B cell (primary cell): ENCODE results near the gene SYNC. TPM values are rescaled to one million over a fixed set of nuclear protein-coding genes. Genes with fewer than 3 reads are reported as not detected.

Source experiments
- ATAC-seq: fragments of 200-7000 bp; cut with Tn5 transposase; one replicate; pipeline ENCODE4 v1.10.0; 2021; ENCODE audit warnings: low read depth, mild to moderate bottlenecking, moderate number of reproducible peaks, moderate library complexity
- CTCF ChIA-PET: fragments of 350-600 bp; sonication (Branson Sonifier 250); formaldehyde crosslinking; loops from one replicate; lab custom pipeline; 2021; ENCODE audit warnings: antibody characterized with exemption, inconsistent platforms; lab: Charles Lee
- POLR2A ChIA-PET: fragments of 350-600 bp; sonication (Branson Sonifier 250); formaldehyde crosslinking; loops from one replicate; lab custom pipeline; 2021; ENCODE audit warnings: antibody characterized with exemption; lab: Charles Lee
- DNase-seq: peaks from one replicate; pipeline ENCODE4 v3.0.0; 2013
- H2AFZ ChIP-seq: 2 replicates; pipeline ENCODE4 v1.6.1; 2012; ENCODE audit warnings: mild to moderate bottlenecking, low read depth, low read length; ENCODE audit not compliant: insufficient read depth, poor library complexity, severe bottlenecking
- H3K27ac ChIP-seq, 2 donors: 1 replicate in 1 of 2; 2 replicates in 1 of 2; pipeline ENCODE4 v1.5.1; 2012 to 2013; ENCODE audit warnings: low read length in 2 of 2, mild to moderate bottlenecking in 2 of 2, moderate library complexity in 1 of 2
- H3K27me3 ChIP-seq, 4 experiments: fragments of 200-600 bp in 1 of 4; sonication (generic) in 1 of 4; replicated peaks in 1 of 4; 1 replicate in 2 of 4; 2 replicates in 2 of 4; pipeline versions ENCODE4 v1.6.1 to v1.7.0; 2013 to 2016; ENCODE audit warnings: low read length in 3 of 4, mild to moderate bottlenecking in 2 of 4, mixed read lengths in 1 of 4, moderate library complexity in 1 of 4; ENCODE audit not compliant: insufficient read depth in 4 of 4, control insufficient read depth in 3 of 4; ENCODE audit errors: control extremely low read depth in 1 of 4
- H3K36me3 ChIP-seq, 2 experiments: replicated peaks in 1 of 2; 1 replicate in 1 of 2; 2 replicates in 1 of 2; pipeline versions ENCODE4 v1.6.1 to v1.7.1; 2013; ENCODE audit warnings: low read length in 1 of 2; ENCODE audit not compliant: insufficient read depth in 2 of 2, control insufficient read depth in 1 of 2; ENCODE audit errors: control extremely low read depth in 1 of 2, extremely low read depth in 1 of 2
- H3K4me1 ChIP-seq, 2 donors: fragments of 200-600 bp in 1 of 2; sonication (generic) in 1 of 2; 1 replicate in 1 of 2; 2 replicates in 1 of 2; pipeline versions ENCODE4 v1.5.1 to v1.6.1; 2013 to 2017; ENCODE audit warnings: low read length in 2 of 2; ENCODE audit not compliant: control insufficient read depth in 2 of 2, insufficient read depth in 2 of 2
- H3K4me2 ChIP-seq: replicated peaks from 2 replicates; pipeline ENCODE3; 2012; ENCODE audit warnings: mild to moderate bottlenecking, low read depth, low read length; ENCODE audit not compliant: poor library complexity, severe bottlenecking
- H3K4me3 ChIP-seq, 5 experiments: fragments of 200-600 bp in 1 of 5; sonication (generic) in 1 of 5; 1 replicate in 3 of 5; 2 replicates in 2 of 5; pipeline versions ENCODE4 v1.5.1 to v1.7.0; 2011 to 2016; ENCODE audit warnings: low read length in 4 of 5, mild to moderate bottlenecking in 4 of 5, low read depth in 2 of 5, control low read depth in 1 of 5, moderate library complexity in 1 of 5; ENCODE audit not compliant: insufficient read depth in 1 of 5; ENCODE audit errors: control extremely low read depth in 1 of 5, extremely low read depth in 1 of 5
- H3K79me2 ChIP-seq: fragments of 200-600 bp; sonication (generic); one replicate; pipeline ENCODE4 v1.6.0; 2016; ENCODE audit warnings: low read length; ENCODE audit not compliant: control insufficient read depth, insufficient read depth
- H3K9ac ChIP-seq: fragments of 200-600 bp; sonication (generic); 2 replicates; pipeline ENCODE4 v1.6.1; 2017; ENCODE audit warnings: mild to moderate bottlenecking, low read length, moderate library complexity
- H3K9me3 ChIP-seq, 3 donors: one replicate each; pipeline versions ENCODE4 v1.6.1 to v1.7.1; 2013; ENCODE audit warnings: low read length in 2 of 3; ENCODE audit not compliant: control insufficient read depth in 2 of 3, insufficient read depth in 1 of 3; ENCODE audit errors: control extremely low read depth in 1 of 3
- H4K20me1 ChIP-seq: 2 replicates; pipeline ENCODE4 v1.6.0; 2012; ENCODE audit warnings: mild to moderate bottlenecking, low read length; ENCODE audit not compliant: insufficient read depth, control insufficient read depth, poor library complexity, severe bottlenecking
- H3K27ac Mint-ChIP-seq: one replicate; pipeline ENCODE4 v1.8.0; 2021; ENCODE audit warnings: mixed read lengths
- H3K27me3 Mint-ChIP-seq: one replicate; pipeline ENCODE4 v1.8.0; 2021; ENCODE audit warnings: mixed read lengths
- H3K4me1 Mint-ChIP-seq: one replicate; pipeline ENCODE4 v1.8.0; 2021; ENCODE audit warnings: mixed read lengths
- H3K4me3 Mint-ChIP-seq: one replicate; pipeline ENCODE4 v1.8.0; 2021; ENCODE audit warnings: mixed read lengths
- H3K9me3 Mint-ChIP-seq: one replicate; pipeline ENCODE4 v1.8.0; 2022; ENCODE audit warnings: mixed read lengths; ENCODE audit not compliant: insufficient read depth
- EZH2 ChIP-seq: IDR thresholded peaks from 2 replicates; pipeline ENCODE4 v1.6.1; 2012; ENCODE audit warnings: borderline replicate concordance, low read depth, mild to moderate bottlenecking, moderate library complexity, low read length; ENCODE audit not compliant: insufficient read depth, poor library complexity, severe bottlenecking
- WGBS: methylation state at CpG from one replicate; pipeline ENCODE4 v1.1.5; 2013; ENCODE audit warnings: missing lambda C conversion rate; ENCODE audit not compliant: insufficient coverage; 5-methylcytosine and 5-hydroxymethylcytosine counted together
- intact Hi-C: fragments of 100-400 bp; cut with micrococcal nuclease; formaldehyde crosslinking; loops from one replicate; pipeline ENCODE4 v1.10.0; 2022
- polyA plus RNA-seq: library from polyadenylated mRNA; depleted of rRNA; stranded (reverse); fragments of >200 nt; gene quantifications from 2 replicates; pipeline ENCODE4 v1.2.3, GENCODE V29; 2012
- total RNA-seq, 2 donors: library from RNA; stranded (reverse); fragments of 120-200 nt in 1 of 2; gene quantifications; 1 replicate in 1 of 2; 2 replicates in 1 of 2; pipeline versions ENCODE4 v1.2.3 to v1.2.4, GENCODE V29; 2013 to 2022
- TF ChIP-seq, protein P1 (sequence below): fragments of 200-600 bp; IDR thresholded peaks from one replicate; pipeline ENCODE4 v1.8.0; 2022; ENCODE audit warnings: antibody characterized with exemption, mild to moderate bottlenecking

The SYNC gene
- total and polyA plus RNA-seq, 2 donors (not counting 1 experiment from before 2014, with no cell fraction given) = not detected

GRCh38 chr1:32696041-32696440 is 6.5 kb downstream of the SYNC start:
- Histone ChIP-seq H3K4me1 (peaks cover 0 to 3% of the 10 kb centered on the region in 2 donors), H3K4me2 (no peak overlapping the region), H3K79me2 (no peaks in the 10 kb centered on the region), H3K27ac (no peak overlapping the region), H3K9me3 (no peaks in the 10 kb centered on the region), H4K20me1 (no peaks in the 10 kb centered on the region), H2AFZ (no peak overlapping the region), H3K9ac (no peak overlapping the region), H3K27me3 (no peaks in the 10 kb centered on the region), H3K36me3 (no peaks in the 10 kb centered on the region), H3K4me3 (no peak overlapping the region)
- intact Hi-C loops = no loop called here
- no peaks in the 10 kb centered on the region for H3K9me3 Mint-ChIP-seq
- no peak overlapping the region for H3K4me3 Mint-ChIP-seq
- ATAC-seq (no peak), DNase-seq (no peak)
- no peaks in the 10 kb centered on the region for H3K27me3 Mint-ChIP-seq
- CTCF ChIA-PET = no interaction called here
- WGBS = 95% methylated on average over 9 of the region's 9 CpGs
- no peak overlapping the region for H3K27ac Mint-ChIP-seq
- TF ChIP-seq EZH2 = no peak
- TF ChIP-seq, protein P1, sequence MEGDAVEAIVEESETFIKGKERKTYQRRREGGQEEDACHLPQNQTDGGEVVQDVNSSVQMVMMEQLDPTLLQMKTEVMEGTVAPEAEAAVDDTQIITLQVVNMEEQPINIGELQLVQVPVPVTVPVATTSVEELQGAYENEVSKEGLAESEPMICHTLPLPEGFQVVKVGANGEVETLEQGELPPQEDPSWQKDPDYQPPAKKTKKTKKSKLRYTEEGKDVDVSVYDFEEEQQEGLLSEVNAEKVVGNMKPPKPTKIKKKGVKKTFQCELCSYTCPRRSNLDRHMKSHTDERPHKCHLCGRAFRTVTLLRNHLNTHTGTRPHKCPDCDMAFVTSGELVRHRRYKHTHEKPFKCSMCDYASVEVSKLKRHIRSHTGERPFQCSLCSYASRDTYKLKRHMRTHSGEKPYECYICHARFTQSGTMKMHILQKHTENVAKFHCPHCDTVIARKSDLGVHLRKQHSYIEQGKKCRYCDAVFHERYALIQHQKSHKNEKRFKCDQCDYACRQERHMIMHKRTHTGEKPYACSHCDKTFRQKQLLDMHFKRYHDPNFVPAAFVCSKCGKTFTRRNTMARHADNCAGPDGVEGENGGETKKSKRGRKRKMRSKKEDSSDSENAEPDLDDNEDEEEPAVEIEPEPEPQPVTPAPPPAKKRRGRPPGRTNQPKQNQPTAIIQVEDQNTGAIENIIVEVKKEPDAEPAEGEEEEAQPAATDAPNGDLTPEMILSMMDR = no peak
- H3K4me1 Mint-ChIP-seq = peaks cover 6% of the 10 kb centered on the region
- POLR2A ChIA-PET = no interaction called here

DNA sequence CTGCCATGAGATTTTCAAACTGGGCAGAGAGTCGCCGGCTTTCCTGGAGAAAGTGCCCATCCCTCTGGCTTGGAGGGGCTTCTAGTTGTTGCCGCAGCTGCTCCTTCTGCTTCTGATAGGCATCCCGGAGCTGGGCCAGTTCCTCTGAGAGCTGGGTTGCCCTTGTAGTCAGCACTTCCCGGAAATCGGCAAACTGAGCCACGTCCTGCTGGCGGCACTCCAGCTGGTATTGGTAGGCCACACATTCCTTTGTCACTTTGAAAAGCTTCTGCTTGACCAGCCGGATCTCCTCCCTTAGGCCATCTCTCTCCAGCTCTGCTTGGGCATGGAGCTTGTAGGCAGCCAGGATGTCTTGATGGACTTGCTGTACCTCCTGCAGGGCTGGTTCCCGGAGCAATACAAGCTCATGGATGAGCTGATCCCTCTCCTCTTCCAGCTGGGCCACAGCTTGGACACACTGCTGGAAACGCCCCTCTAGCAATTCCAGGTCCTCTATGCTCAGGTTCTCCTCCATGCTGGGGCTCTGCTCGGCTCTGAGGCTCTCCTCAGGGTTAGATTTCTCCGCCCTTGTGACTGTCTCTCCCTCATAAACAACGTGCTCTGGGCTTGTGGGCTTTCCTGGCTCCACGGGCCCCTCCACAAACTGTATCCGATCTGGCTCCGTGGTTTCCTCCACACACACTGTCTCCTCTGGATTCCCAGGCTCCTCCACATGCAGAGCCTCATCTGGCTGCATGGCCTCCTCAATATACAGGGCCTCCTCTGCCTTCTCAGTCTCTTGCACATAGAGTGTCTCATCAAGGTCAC is 7.3 kb downstream of the SYNC start:
- H3K4me2 ChIP-seq = no peak overlapping the region
- H3K27me3 ChIP-seq = no peaks in the 10 kb centered on the region
- CTCF ChIA-PET = interaction anchor here (0.5 to 1.6 kb wide), 3 partner anchors 17 to 175 kb away, joined by 3 to 5 read pairs (median 4); no protein-coding TSS in a partner anchor
- POLR2A ChIA-PET = no interaction called here
- no peaks in the 10 kb centered on the region for H3K27me3 Mint-ChIP-seq
- no peak overlapping the region for H3K4me3 ChIP-seq
- peaks cover 6% of the 10 kb centered on the region for H3K4me1 Mint-ChIP-seq
- peaks cover 0 to 3% of the 10 kb centered on the region in 2 donors for H3K4me1 ChIP-seq
- no peaks in the 10 kb centered on the region for H3K9me3 ChIP-seq
- DNase-seq = no peak
- no peak overlapping the region for H3K27ac Mint-ChIP-seq
- TF ChIP-seq, protein P1 = no peak
- no peak for TF ChIP-seq EZH2
- no peak overlapping the region for H3K9ac ChIP-seq
- intact Hi-C loops = no loop called here
- H3K4me3 Mint-ChIP-seq = no peak overlapping the region
- H2AFZ ChIP-seq = no peak overlapping the region
- H3K36me3 ChIP-seq = no peaks in the 10 kb centered on the region
- no peak overlapping the region for H3K27ac ChIP-seq
- no peak for ATAC-seq
- no peaks in the 10 kb centered on the region for H3K79me2 ChIP-seq
- no peaks in the 10 kb centered on the region for H4K20me1 ChIP-seq
- H3K9me3 Mint-ChIP-seq = no peaks in the 10 kb centered on the region
- 72% methylated on average over 17 of the region's 17 CpGs for WGBS
